Tibial nerve (tissue), 4 donors: ENCODE measurements around the gene ADGRG7.
A peak's percentile ranks its signal among the peaks of the same experiment; 100 is the strongest.

Source experiments
- EP300 ChIP-seq, 2 donors: sonication (generic); formaldehyde crosslinking; IDR thresholded peaks; one replicate each; pipeline ENCODE4 v1.6.1; 2017; ENCODE audit warnings: antibody characterized with exemption in 2 of 2, mild to moderate bottlenecking in 1 of 2
- POLR2A ChIP-seq, 2 donors: fragments of 450-650 bp; IDR thresholded peaks; one replicate each; pipeline ENCODE4 v1.6.1; 2017; ENCODE audit warnings: antibody characterized with exemption in 2 of 2, mild to moderate bottlenecking in 2 of 2, moderate library complexity in 2 of 2
- TF ChIP-seq, protein P1 (sequence below), 5 experiments: fragments of 200-600 bp in 3 of 5; fragments of 450-650 bp in 2 of 5; sonication (generic) in 3 of 5; IDR thresholded peaks; one replicate each; pipeline ENCODE4 v1.5.1; 2016 to 2019; ENCODE audit warnings: antibody characterized with exemption in 5 of 5, mild to moderate bottlenecking in 3 of 5, moderate library complexity in 2 of 5

DNA sequence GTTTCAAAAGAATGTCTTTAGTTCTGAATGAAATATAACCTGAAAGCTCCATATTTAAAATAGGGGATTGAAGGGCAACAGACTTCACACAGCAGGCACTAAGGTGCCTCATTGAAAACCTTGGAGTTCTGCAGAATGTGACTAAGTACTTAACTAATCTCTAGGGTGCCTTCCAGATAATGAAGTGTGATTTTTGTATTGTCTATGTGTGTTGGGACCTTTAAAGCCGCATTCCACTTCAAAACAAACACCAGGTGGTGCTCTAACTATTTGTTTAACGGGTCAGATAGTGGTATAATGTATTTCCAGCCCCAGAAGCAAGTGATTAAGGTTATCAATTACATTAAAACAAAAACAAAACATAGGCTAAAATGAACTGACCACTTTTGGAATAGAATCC lies 127.9 kb downstream of the ADGRG7 start:
- TF ChIP-seq, protein P1, sequence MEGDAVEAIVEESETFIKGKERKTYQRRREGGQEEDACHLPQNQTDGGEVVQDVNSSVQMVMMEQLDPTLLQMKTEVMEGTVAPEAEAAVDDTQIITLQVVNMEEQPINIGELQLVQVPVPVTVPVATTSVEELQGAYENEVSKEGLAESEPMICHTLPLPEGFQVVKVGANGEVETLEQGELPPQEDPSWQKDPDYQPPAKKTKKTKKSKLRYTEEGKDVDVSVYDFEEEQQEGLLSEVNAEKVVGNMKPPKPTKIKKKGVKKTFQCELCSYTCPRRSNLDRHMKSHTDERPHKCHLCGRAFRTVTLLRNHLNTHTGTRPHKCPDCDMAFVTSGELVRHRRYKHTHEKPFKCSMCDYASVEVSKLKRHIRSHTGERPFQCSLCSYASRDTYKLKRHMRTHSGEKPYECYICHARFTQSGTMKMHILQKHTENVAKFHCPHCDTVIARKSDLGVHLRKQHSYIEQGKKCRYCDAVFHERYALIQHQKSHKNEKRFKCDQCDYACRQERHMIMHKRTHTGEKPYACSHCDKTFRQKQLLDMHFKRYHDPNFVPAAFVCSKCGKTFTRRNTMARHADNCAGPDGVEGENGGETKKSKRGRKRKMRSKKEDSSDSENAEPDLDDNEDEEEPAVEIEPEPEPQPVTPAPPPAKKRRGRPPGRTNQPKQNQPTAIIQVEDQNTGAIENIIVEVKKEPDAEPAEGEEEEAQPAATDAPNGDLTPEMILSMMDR (IDR thresholded peaks at IDR 0.05) = peak in 3 of 5 experiments; percentile 11 to 48 (median 26)
- TF ChIP-seq POLR2A (IDR thresholded peaks at IDR 0.05) = no peak
- TF ChIP-seq EP300 (IDR thresholded peaks at IDR 0.05) = no peak
